ENCODE measurements around the gene TBCA.
"Not testable (repeated sequence)": the region's sequence is repeated elsewhere in the genome, so short reads cannot be mapped to it uniquely, and the experiment has no call there.

Gene TBCA

DNA sequence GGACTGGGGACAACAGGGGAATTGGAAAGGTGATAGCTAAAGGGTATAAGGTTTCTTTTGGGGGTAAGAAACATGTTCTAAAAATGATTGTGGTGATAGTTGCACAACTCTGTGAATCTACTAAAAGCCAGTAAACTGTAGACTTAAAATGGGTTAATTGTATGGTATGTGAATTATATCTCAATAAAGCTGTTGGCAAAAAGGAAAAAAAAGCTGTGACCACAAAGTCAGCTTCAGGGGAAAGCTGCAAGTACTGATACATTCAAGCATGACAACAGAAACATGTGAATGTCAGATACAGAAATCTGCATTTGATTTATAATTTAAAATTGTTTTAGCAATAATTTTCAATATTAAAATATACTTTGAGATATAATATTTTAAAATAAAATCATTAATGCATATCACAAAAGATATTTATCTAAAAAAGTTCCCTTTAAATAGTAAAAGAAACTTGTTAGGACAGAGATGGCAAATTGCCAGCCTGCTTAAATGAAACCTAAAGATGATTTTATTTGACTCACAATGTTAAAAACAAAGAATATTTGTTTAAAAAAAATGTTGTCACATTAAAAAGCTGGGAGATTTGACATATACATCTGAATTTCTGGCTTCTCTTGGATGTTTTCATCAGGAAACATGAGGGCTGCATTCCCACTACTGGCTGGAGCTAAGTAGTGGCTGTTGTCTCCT lies 66.0 kb downstream of the TBCA start:
- no peak for DNase-seq (ENCODE audit: low read depth in 3 of 3, low spot score in 1 of 3)

GRCh38 chr5:77709340-77709739 lies 66.8 kb downstream of the TBCA start:
- no peak for DNase-seq (ENCODE audit: low read depth in 3 of 3, low spot score in 1 of 3)

GRCh38 chr5:77707791-77708190 lies 68.3 kb downstream of the TBCA start:
- no peak for DNase-seq (ENCODE audit: low read depth in 3 of 3, low spot score in 1 of 3)

GRCh38 chr5:77699569-77699968 lies 76.6 kb downstream of the TBCA start:
- DNase-seq (ENCODE audit: low read depth in 3 of 3, low spot score in 1 of 3), result not testable (repeated sequence)

DNA sequence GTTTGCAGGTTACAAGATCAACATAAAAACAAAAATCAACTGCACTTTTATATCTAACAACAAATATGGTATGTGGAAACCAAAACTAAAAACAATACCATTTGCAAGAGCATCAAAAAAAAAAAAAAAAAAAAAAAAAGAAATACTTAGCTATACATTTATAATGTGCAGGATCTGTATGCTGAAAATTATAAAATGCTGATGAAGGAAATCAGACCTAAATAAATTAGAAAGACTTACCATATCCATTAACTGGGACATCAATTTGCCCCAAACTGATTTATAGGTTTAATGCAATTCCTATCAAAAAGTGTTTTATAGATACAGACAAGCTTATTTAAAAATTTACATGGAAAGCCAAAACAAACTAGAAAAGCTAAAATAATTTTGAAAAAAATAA lies 77.2 kb downstream of the TBCA start:
- DNase-seq (ENCODE audit: low read depth in 3 of 3, low spot score in 1 of 3), result no peak

- DNase-seq (ENCODE audit: low read depth in 3 of 3, low spot score in 1 of 3), result no peak
Observed at GRCh38 chr5:77697692-77698091, 78.4 kb downstream of the TBCA start.

- DNase-seq (ENCODE audit: low read depth in 3 of 3, low spot score in 1 of 3), result no peak
Observed at GRCh38 chr5:77696120-77696519, 80.0 kb downstream of the TBCA start.

DNA sequence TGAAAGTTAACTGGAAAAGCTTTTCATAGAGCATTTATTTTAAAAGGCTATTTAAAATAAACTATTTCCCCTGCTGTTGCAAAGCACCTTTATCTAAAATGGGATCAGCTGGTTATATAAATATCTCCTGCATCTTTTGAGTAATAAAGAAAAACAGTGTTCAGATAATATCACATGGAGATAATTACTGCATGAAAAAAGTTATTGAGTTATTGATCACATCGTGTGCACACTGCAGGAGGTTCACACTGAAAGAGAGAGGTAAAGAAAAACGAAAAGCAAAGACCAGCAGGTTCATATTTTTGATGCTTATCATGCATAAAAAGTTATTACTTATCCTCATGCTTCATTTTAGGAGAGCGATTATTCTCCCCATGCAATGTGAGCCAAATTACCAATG lies 82.2 kb downstream of the TBCA start:
- DNase-seq (ENCODE audit: low read depth in 3 of 3, low spot score in 1 of 3), result no peak

GRCh38 chr5:77683171-77683732 lies 92.9 kb downstream of the TBCA start:
- DNase-seq (ENCODE audit: low read depth in 3 of 3, low spot score in 1 of 3), result no peak

DNA sequence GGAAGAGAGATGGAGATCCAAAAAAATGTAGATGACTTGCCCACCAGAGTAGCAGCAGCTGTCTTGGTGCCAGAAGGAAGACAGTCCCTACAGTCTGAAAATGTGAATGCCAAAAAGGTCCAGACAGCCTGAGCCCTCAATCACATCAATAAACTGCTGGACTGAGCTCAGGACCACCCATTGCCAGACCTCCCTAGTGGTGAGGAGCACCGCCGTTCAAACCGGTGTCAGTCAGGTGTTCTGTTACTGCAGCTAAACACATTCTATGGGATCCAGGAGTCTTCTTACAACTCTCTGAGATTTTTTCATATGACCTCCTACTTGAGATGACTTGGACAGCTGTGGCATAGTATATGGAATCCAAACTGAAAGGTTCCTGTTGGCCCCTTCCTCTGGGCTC lies 105.6 kb downstream of the TBCA start:
- DNase-seq (ENCODE audit: low read depth in 3 of 3, low spot score in 1 of 3), result no peak

DNA sequence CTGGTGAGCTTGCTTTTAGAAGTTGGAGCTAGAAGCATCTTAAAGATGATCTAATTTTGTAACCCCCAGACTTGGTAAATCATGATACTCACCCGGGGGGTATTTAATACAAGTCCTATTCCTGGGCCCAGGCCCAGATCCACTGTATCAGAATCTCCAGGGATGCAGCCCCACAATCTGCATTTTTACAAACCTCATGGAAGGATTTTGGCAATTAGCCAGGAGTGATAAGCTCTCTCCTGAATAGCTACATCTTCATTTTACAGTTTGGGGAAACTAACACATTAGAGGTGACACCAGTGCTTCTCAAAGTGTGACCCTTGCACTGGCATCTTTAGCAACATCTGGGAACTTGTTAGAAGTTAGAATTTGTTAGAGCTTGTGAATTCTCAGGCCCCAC lies 106.5 kb downstream of the TBCA start:
- DNase-seq (ENCODE audit: low read depth in 3 of 3, low spot score in 1 of 3), result no peak

DNA sequence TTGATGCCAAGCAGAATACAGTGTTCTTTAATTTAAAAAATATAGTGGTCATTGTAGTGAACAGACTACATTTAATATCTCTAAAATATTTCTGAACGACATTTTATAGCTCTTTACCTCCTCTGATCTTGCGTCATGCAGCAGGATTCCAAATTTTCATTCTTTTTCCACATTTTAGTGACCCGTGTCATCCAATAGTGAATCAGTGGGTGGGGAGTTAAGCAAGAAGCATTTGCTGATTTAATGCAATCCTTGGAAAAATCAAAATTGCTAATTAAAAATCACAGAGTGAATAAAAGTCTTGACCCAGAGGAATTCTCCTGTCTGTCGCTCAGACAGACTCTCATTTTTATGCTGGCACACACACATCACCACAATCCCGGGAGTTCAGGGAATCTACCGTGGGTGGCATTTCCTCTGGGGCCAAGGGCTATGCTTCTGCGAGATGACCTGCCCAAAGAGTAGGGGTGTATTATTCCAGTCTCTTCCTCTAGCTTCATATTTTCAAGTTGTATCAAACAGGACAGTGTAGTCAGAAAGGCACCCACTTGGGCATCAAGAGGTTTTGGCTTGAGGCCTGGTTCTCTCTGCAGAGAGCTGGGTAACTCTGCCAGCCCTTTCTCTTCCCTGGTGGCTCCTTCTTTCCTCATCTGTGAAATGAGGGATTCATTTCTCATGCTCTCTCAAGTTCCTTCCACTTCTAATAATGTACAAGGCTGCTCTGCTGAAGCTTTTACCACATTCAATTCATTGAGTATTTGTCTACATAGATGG lies 112.9 kb downstream of the TBCA start:
- no peak for DNase-seq (ENCODE audit: low read depth in 3 of 3, low spot score in 1 of 3)

DNA sequence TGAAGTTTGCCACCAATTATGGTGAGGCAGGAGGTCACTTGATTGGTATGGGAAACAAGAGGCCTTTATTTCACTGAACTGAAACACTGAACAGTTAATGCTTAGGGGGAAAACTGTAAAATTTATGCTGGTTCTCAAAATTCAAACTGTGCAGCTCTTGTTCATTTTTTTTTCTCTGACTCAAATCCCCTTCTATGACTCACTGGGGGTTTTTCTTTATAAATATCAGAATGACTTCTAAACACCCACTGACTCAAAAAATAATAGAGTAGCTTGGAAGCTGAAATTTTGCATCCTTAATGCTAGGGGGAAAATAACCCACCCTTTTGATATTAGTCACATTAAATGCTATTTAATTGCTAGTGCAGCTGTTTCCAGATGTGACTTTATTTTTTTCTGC lies 113.5 kb downstream of the TBCA start:
- no peak for DNase-seq (ENCODE audit: low read depth in 3 of 3, low spot score in 1 of 3)

GRCh38 chr5:77658662-77659061 lies 117.5 kb downstream of the TBCA start:
- DNase-seq (ENCODE audit: low read depth in 3 of 3, low spot score in 1 of 3), result no peak

- DNase-seq (ENCODE audit: low read depth in 3 of 3, low spot score in 1 of 3), result no peak
Observed at GRCh38 chr5:77651343-77651742, 124.8 kb downstream of the TBCA start.

GRCh38 chr5:77650686-77651085 lies 125.5 kb downstream of the TBCA start:
- no peak for DNase-seq (ENCODE audit: low read depth in 3 of 3, low spot score in 1 of 3)

- DNase-seq (ENCODE audit: low read depth in 3 of 3, low spot score in 1 of 3), result no peak
Observed at GRCh38 chr5:77649776-77650175, 126.4 kb downstream of the TBCA start.

DNA sequence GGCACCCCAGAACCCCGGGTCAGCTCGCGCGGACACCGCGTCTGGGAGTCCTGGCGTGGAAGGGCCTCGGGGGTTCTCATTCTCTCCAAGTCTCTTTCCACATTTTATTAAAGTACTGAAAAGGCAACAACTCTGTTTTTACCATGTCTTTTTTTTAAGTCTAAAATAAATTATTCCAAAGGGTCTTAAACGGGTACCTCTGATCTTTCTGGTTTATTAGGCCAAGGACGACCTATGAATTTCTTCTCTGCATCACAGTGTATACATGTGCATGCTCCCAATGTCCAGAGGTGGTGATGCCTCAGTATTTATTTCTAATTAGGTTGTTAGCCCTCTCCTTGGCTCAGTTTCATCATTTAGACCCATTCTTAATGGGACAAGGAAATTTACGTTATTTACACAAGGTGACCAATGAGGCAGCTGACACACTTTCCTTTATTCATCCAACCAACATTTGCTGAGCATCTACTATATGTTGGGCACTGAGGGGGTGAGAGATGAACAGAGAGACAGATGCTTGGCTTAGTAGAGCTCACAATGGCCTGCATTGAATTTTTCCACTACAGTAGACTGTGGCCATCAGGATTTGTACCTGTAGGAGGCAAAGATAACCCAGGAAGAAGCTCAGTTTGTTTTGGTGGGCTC lies 130.0 kb downstream of the TBCA start:
- DNase-seq (ENCODE audit: low read depth in 3 of 3, low spot score in 1 of 3), result no peak

DNA sequence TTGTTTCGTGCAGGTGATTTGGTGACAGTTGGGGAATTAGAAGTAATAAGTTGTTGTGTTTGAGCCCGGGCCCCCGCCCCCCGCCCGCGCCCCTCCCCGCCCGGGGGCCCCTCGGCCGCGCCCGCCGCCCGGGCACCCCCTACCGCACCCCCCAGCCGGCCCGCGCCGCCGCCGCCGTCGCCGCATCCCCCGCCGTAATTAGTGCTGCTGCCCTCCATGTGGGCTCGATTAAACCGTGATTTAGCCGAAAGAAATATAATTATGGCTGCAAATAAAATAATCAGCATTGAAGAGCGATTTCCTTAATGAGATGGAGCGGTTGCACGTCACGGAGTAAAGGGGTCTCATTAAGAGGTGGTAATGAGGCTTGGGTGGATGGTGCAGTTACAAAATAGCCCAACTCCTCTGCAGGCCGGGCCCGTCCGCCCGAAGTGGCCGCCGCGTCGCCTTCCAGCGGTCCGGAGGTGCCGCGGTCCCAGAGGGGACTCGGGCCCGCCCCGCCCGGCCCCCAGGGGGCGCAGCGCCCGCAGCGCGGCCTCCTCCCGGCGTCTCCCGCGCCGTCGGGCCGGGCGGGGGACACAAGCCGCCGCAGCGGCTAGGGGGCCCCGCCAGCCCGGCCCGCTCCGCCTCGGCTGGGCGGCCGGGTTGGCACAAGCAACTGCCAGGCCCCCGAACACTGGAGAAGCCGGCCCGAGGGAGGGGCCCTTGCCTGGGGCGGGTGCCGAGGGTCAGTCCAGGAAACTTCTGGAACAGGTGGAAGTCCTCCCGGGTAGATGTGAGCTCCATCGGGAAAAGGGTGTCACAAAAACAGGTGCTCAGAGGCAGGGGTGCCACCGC lies 130.8 kb downstream of the TBCA start:
- peak in 1 of 3 donors; percentile 28 for DNase-seq (ENCODE audit: low read depth in 3 of 3, low spot score in 1 of 3)

GRCh38 chr5:77644371-77645157 lies 131.6 kb downstream of the TBCA start:
- no peak for DNase-seq (ENCODE audit: low read depth in 3 of 3, low spot score in 1 of 3)
